Mesothelial cell of epicardium (in vitro differentiated cells): ENCODE data around the gene GRIP2. TPM values are rescaled to one million over a fixed set of nuclear protein-coding genes. Genes with fewer than 3 reads are reported as not detected.

Experiments
- DNase-seq, 2 experiments: peaks; one replicate each; pipeline ENCODE4 v3.0.0; 2021; ENCODE audit warnings: low spot score in 2 of 2; ENCODE audit not compliant: unreplicated experiment in 2 of 2
- H3K27ac Mint-ChIP-seq: 2 replicates; pipeline ENCODE4 v1.8.0; 2021; ENCODE audit warnings: mixed read lengths
- H3K27me3 Mint-ChIP-seq: 2 replicates; pipeline ENCODE4 v1.8.0; 2021; ENCODE audit warnings: low read depth, mixed read lengths
- H3K36me3 Mint-ChIP-seq: 2 replicates; pipeline ENCODE4 v1.8.0; 2021; ENCODE audit warnings: mixed read lengths
- H3K4me1 Mint-ChIP-seq: 2 replicates; pipeline ENCODE4 v1.8.0; 2021; ENCODE audit warnings: mixed read lengths
- H3K4me3 Mint-ChIP-seq: 2 replicates; pipeline ENCODE4 v1.8.0; 2021; ENCODE audit warnings: mild to moderate bottlenecking, moderate library complexity, mixed read lengths
- H3K9me3 Mint-ChIP-seq: 2 replicates; pipeline ENCODE4 v1.8.0; 2021; ENCODE audit warnings: mixed read lengths
- CTCF ChIP-seq: fragments of 200-600 bp; sonication (generic); IDR thresholded peaks from one replicate; pipeline ENCODE4 v1.5.0; 2021; ENCODE audit warnings: antibody characterized with exemption; ENCODE audit not compliant: unreplicated experiment
- total RNA-seq: library from RNA; stranded (reverse); gene quantifications from 3 replicates; pipeline ENCODE4 v1.2.1, GENCODE V29; 2021

Gene GRIP2
- total RNA-seq, 1 donor from 2014 or later = 1.1 TPM

DNA sequence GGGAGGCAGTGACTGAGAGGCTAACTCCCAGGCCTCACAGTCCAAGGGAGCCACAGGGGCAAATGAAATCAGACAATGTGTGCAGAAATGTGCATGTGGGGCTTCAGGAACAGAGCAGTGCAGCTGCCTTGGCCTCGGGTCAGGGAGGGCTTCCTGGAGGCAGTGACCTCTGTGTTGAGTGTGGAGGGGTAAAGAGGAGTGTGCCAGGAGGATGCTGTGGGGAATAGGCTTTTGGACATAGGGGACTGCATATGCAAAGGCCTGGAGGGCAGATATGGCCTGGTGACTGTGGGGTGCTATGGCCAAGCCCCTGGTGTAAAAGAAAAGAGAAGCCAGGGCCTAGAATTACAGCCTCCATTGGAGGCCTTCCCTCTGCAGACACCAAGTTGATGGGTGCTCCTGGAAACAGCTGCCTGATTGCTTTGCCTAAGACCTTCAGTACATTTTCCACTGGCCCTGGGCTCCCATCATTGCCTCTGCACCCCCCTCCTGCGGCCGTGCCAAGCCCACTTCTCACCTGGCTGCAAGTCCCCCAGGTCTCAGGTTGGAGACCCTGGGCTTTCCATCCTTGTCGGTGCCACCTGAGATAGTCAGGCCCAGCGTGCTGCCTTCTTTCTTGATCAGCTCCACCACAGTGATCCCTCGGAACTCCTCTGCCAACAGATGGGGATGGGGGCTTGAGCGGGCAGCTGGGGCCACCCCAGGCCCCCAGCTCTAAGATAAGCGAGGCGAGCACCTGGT is 15.1 kb downstream of the GRIP2 start:
- no peaks in the 10 kb centered on the region for H3K36me3 Mint-ChIP-seq
- peaks cover 2% of the 10 kb centered on the region for H3K9me3 Mint-ChIP-seq
- peaks cover 31% of the 10 kb centered on the region for H3K27me3 Mint-ChIP-seq
- TF ChIP-seq CTCF = no peak
- no peak overlapping the region for H3K4me3 Mint-ChIP-seq
- H3K4me1 Mint-ChIP-seq = peaks cover 4% of the 10 kb centered on the region
- DNase-seq = no peak
- no peak overlapping the region for H3K27ac Mint-ChIP-seq

GRCh38 chr3:14524311-14524711 is 15.8 kb downstream of the GRIP2 start:
- Mint-ChIP-seq H3K9me3 (no peaks in the 10 kb centered on the region), H3K36me3 (no peaks in the 10 kb centered on the region), H3K27ac (no peak overlapping the region), H3K4me1 (peaks cover 4% of the 10 kb centered on the region), H3K4me3 (no peak overlapping the region), H3K27me3 (peaks cover 29% of the 10 kb centered on the region)
- no peak for TF ChIP-seq CTCF
- no peak for DNase-seq

- Mint-ChIP-seq H3K27ac (no peak overlapping the region), H3K27me3 (peaks cover 31% of the 10 kb centered on the region), H3K9me3 (no peaks in the 10 kb centered on the region), H3K4me3 (no peak overlapping the region), H3K4me1 (peaks cover 4% of the 10 kb centered on the region), H3K36me3 (no peaks in the 10 kb centered on the region)
- no peak for TF ChIP-seq CTCF
- no peak for DNase-seq
These were observed 16.4 kb downstream of the GRIP2 start for GRCh38 chr3:14523792-14524191.

- no peak for TF ChIP-seq CTCF
- H3K9me3 Mint-ChIP-seq = no peaks in the 10 kb centered on the region
- DNase-seq = no peak
- peaks cover 31% of the 10 kb centered on the region for H3K27me3 Mint-ChIP-seq
- H3K27ac Mint-ChIP-seq = no peak overlapping the region
- peaks cover 4% of the 10 kb centered on the region for H3K4me1 Mint-ChIP-seq
- H3K4me3 Mint-ChIP-seq = no peak overlapping the region
- H3K36me3 Mint-ChIP-seq = no peaks in the 10 kb centered on the region
These were observed 17.4 kb downstream of the GRIP2 start for GRCh38 chr3:14522768-14523167.

- no peak for DNase-seq
- Mint-ChIP-seq H3K9me3 (no peaks in the 10 kb centered on the region), H3K27ac (no peak overlapping the region), H3K27me3 (peaks cover 31% of the 10 kb centered on the region), H3K36me3 (no peaks in the 10 kb centered on the region), H3K4me1 (peaks cover 4% of the 10 kb centered on the region), H3K4me3 (no peak overlapping the region)
- no peak for TF ChIP-seq CTCF
These were observed 17.9 kb downstream of the GRIP2 start for GRCh38 chr3:14522129-14522691.
